H4 (cell line): Measurements from ENCODE around the gene INPP5D. TPM values are rescaled to one million over a fixed set of nuclear protein-coding genes. Genes with fewer than 3 reads are reported as not detected.

Experiments used
- DNase-seq: peaks from one replicate; pipeline ENCODE4 v3.0.0-alpha.2; 2015; ENCODE audit warnings: low spot score
- total RNA-seq: library from RNA; depleted of rRNA; stranded (reverse); fragments of >200 nt; shearing (Covaris generic); gene quantifications from 2 replicates; pipeline ENCODE4 v1.2.3, GENCODE V29; 2014

The INPP5D gene
- total RNA-seq, 1 experiment from 2014 or later = 0.46 TPM

DNA sequence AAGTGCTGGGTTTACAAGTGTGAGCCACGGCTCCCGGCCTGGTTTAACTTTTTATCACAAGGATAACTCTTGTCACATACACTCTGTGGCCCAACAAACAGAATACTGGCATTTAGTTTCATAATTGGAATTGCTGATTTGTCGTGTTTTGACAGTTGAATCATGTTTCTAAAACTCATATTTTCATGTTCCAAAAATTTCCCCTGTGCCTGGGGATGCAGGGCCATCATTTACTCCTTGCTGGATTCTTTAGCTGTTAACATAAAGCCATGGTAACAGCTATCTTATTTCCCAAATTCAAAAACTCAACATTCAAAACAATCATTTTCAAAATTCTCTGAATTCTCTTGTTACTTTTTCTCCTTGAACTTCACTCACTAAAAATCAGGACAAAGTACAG, 174.9 kb downstream of the INPP5D start:
- DNase-seq = no peak

DNA sequence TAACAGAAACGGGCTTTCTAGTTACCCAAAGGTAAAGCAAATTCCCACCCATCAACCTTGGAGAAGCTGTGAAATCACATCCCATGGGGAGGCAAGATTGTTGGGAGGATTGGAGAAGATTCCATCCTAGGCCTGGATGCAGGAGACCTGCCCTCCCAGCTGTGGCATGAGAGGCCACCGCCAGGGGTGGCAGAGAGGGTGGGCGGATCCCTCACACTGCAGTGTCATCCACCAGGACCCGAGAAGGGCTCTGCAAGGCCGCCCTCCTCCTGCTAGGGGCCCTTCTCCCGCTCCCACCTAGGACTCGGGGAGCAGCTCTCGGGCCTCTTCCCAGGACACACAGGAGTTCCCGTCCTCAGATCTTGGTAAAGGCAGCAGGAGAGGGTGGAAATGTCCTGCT, 175.8 kb downstream of the INPP5D start:
- no peak for DNase-seq

DNA sequence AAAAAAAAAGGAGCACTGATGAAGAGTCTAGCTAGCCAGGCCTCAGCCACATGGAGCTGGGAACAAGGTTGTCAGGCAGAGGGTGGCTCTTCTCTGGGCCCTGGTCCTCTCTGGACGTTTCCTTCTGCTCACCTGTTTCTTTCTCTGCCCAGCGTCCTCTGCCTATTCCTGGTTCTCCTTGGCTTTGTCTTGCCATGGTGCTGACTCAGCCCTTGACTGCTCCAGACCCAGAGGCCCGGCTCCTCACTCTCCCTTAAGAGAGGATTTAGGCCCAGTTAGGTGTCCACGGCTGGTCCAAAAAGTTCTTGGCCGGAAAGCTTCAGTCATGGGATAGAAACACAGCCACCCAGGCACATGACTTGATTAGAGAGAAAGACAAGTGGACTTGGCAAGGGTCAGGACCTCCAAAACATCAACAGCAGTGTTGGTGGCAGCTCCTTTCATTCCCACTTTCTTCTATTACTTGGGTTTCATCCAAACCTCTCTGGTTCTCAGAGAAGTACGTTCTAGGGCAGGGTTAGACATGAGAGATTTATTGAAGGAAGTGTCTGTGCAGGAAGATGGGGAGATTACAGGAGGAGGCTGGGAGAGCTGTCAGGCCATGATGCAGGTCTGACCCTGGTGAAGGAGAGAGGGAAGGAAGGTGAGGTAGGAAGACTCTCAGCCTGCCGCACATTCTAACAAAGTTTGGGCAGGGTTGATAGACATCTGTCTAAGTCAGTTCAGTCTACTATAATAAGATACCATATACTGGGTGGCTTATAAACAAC, 176.9 kb downstream of the INPP5D start:
- no peak for DNase-seq

DNA sequence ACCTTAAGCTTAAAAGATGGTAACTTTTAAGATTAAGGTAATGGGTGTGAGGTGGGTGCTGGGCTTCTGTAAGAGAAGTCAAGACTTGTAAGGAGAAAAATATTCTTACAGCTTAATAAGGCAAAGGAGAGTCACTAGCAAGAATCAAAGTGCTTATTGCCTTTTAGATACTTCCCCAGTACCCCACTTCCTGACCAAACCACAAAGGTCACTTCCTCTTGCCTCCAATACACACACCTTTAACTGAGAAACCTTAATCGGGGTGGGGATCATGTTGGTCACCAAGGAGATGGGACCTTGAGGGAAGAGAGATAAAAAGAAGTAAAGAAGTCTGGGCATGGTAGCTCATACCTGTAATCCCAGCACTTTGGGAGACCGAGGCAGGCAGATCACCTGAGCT, 180.8 kb downstream of the INPP5D start:
- no peak for DNase-seq

DNA sequence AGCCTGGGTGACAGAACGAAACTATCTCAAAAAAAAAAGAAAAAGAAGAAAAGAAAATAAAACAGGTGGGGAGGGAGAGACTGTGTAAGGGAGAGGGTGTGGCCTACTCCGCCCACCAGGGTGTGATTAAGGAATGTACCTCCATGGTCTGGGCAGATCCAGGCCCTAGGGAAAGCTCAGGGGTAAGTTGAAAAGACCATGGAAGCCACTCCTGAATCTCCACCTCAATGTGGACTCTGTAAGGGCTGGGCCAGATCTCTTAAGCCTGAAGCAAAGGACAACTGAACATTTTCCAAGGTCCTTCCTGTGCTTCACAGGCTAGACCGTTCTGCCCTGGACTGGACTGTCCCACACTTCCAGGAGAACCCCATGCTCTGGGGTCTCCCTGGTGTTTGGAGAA, 181.7 kb downstream of the INPP5D start:
- no peak for DNase-seq

DNA sequence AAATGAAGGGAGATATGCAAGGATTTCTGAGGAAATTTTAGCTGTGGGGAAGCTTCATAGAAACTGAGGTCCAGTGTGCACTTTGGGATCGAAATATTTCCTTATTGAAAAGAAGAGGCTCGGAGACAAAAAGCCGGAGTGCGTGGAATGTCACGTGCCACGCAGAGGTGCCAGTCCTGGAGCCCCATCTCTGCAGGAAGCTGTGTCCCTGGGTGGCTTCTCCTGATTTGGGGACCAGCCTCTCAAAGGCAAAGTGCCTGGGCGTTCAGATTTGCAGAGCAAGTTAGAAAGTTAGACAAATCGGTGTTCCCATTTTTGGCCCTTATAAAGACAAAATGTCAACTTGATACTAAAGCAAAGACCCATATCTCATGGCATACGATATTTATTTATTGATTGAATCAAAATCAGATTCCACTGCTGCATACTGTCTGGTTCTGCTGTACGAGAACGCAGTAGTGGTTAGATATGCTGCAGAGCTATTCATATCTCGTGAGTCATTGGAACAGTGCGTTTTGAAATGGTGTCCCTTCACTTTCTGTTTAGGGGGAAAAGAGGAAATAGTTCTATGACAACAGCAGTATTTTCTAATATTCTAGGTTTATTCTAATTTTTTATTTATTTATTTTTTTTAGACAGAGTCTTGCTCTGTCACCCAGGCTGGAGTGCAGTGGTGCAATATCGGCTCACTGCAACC, 182.2 kb downstream of the INPP5D start:
- no peak for DNase-seq

DNA sequence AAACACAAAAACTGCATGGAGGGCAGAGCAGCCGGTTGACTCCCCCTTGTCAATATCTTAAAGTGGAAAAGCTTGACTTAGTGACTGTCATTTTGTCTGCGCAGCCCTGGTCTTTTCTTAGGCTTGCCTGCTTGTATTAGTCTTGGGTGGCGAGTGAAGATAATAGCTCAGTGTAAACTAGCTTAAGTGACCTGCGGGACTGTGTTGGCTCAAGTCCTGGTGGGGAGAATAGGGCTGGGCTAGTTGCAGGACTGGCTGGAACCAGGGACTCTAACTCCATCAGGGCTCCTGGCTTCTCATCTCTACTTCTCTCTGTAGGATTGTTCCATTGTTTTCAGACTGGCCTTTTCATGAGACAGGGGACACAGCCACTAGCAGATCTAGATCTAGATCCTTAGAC, 183.2 kb downstream of the INPP5D start:
- no peak for DNase-seq

DNA sequence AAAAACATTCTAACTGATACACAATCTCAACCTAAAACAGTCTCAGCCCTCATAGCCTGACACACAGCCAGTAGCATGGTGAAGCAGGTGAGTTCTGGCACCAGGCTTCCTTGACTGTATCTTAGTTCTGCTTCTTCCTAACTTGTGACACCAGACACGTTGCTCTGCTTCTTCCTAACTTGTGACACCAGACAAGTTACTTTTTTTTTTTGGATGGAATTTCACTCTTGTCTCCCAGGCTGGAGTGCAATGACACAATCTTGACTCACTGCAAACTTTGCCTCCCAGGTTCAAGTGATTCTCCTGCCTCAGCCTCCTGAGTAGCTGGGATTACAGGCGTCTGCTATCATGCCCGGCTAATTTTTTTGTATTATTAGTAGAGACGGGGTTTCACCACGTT, 184.7 kb downstream of the INPP5D start:
- DNase-seq = no peak

DNA sequence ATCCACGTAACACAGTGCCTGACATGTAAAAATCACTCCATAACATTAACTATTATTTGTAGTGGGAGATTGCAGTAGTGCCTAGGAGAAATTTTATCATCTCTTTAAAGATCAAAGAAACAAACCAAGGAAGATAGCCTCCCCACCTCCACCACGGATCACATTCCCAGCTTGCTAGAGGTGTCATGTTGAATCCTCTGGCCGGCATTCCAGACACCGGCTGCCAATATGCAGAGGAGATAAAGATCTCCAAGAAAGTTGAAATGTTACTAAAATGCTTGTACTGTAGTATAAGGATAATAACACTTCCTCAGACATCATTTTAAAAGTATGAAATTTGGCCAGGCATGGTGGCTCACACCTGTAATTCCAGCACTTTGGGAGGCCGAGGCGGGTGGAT, 185.3 kb downstream of the INPP5D start:
- no peak for DNase-seq

DNA sequence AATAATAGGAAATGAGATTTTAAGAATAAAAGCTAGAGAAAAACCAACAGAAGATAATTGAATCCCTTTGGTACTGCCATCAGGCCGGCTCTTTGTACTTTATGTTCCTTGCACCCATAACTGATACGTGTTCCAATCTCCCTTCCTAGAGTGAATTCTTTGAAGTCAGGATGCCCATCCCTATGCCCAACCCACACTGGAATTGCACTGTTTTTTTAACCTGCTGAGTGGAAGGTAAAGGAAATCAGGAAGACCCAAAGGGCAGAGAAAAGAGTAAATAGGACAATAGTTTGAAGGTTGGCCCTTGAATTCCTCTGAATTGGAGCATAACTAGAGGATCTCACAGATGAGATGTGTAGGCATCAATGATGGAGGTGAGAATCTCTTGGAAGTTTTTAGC, 187.0 kb downstream of the INPP5D start:
- DNase-seq = no peak

DNA sequence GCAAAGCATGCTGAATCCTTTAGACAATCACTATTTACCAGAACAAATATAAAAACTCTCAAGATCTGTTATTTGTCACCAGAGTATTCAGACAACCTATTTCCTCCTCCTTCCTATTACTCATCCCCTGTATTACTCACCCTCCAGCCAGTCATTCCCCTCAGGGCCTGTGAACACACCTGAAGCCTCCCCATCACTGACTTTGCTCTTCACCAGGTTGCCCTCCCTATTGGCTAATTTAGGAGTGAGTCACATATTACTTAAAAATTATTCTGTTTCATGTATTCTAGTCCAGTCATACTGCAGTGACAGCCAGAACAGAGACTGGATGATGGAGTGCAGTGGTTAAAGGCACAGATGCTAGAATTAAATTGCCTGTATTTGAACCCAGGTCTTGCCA, 187.6 kb downstream of the INPP5D start:
- peak; percentile 24 for DNase-seq

DNA sequence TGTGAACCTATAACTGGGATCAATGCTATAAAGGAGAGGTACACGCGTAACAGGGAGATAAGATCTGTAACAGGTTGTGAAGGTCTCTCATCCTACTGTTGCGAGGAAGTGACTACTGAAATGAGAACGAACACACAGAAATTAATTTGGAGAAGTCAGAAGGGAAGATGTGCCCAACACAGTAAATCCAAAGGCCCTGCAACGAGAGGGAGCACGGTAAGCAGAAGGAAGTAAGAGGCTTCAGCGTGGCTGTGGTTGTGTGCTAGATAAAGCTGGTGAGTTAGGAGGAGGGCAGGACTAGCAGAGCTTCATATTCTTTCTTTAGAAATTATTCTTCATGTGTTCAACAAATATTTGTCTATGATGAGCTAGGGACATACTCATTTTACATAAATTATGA, 188.9 kb downstream of the INPP5D start:
- no peak for DNase-seq

DNA sequence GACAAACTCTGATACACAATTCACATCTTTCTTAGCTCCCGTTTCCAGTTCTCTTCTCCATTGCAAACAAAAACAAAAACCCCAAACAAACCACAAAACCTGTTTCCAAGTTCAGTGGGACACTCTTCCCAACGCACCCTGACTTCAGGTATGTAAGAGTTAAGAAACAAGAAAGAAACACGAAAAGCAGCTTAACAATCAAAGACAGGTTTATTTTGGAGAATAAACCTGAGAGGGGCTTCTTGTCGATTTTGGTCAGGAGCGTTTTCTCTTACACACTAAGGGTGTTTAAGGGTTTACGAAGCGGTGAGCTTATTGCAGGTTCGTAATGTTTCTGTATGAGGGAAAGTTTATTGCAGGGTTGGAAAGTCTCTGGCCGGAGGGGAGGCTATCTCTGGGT, 190.4 kb downstream of the INPP5D start:
- DNase-seq = no peak

DNA sequence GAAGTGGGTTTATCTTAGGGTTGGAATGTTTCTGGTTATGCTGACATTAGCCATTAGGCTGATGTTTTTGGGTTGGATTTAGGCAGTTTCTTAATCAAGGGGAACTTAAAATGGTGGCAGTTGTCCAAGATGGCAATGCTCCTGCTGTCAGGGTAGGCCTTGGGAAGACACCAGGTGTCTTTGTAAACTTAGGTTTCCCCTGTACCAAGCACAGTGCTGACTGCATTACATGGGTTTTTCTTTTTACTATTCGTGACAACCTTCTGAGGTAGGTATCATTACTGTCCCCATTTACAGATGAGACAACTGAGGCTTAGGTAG, 190.8 kb downstream of the INPP5D start:
- no peak for DNase-seq

DNA sequence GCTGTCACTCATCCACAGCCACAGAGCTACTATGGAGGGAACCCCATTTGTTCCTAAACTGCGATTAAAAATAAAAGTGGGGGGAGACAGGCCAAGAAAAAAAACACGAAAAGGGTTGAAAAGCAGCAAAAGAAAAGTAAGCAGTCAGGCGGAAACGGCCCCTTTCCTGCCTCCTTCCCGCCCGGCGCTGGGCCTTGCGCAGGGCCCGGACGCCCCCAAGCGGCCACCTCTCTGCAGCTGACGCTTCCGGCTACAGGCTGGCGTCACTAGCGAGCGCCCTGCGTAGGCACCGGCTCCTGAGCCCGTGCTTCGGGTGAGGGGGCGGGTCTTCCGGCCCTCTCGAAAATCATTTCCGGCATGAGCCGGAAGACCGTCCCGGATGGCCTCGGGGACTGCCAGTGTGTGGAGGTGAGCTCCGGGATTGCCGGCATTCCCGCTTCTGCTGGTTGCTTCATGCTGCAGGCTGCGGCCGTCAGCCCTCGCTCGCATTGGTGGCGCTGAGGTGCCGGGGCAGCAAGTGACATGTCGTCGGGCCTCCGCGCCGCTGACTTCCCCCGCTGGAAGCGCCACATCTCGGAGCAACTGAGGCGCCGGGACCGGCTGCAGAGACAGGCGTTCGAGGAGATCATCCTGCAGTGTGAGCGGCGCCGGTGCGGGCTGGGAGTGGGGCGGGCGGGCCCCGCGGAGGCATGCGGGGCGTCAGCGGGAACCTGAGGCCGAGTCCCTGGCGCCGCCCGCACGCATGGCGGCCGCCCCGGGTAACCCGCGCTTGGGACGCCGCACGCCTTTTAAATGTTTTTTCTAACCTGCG, 191.4 kb downstream of the INPP5D start, which contains the start of gene ATG16L1:
Gene ATG16L1, plus strand, starts transcription at position 368 of the 811 bp plus-strand sequence. Its CDS starts 155 bp downstream, at position 523.
- DNase-seq = peak; percentile 93

DNA sequence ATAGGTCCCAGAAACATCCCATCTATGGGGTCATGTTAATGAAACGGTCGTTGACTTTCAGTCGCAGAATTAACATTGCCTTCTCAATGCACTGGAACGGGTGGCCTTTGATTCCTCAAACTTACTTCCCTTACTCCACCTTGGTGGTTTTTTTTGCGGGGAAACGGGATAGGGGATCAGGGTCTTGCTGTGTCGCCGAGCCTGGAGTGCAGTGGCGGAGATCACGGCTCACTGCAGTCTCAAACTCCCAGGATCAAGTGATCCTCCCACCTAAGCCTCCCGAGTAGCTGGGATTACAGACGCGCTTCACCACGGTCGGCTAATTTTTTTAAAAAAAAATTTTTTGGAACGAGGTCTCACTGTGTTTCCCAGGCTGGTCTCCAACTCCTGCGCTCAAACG, 192.1 kb downstream of the INPP5D start:
- no peak for DNase-seq

DNA sequence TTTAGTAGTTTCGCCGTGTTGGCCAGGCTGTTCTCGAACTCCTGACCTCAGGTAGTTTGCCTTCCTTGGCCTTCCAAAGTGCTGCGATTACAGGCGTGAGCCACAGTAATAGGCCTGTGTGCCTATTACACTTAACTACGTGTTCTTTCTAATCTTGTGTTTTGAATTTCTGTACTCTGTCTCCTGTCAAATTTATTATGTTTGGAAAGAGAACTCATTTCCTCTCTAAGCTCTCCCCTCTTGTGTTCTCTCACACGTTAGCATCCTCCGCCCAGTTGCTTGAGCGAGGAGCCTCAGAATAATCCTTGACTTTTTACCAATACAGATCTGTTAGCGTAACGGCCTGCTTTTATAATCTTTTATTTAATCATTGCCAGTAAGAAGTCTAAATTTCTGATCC, 195.0 kb downstream of the INPP5D start:
- DNase-seq = no peak

DNA sequence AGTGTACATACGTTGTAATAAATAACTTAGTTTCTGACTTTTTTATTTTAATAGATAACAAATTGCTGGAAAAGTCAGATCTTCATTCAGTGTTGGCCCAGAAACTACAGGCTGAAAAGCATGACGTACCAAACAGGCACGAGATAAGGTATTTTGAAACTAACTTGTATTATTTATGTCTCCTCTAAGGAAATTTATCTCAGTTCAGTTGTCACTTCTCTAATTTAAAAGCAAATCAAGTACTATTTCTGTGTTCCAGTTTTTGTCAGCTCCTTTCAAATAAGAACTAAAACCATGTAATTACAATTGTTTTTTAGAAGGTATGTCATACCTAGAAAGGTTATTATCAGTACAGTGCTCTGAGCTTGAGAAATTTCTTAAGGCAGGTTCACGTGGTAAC, 195.9 kb downstream of the INPP5D start:
- no peak for DNase-seq
